Ascending aorta (tissue), 2 donors: Measurements from ENCODE around the gene TMEM187. TPM values are rescaled to one million over a fixed set of nuclear protein-coding genes. Genes with fewer than 3 reads are reported as not detected.

ENCODE experiments used
- DNase-seq, 2 donors: peaks; one replicate each; pipeline ENCODE4 v3.0.0-alpha.2; 2019; ENCODE audit warnings: low spot score in 2 of 2
- H3K27ac ChIP-seq, 2 donors: fragments of 200-600 bp; sonication (generic); one replicate each; pipeline ENCODE4 v1.5.1; 2016 to 2017; ENCODE audit warnings: mild to moderate bottlenecking in 1 of 2
- H3K27me3 ChIP-seq: fragments of 200-600 bp; sonication (generic); one replicate; pipeline ENCODE4 v1.5.1; 2017
- H3K36me3 ChIP-seq, 2 donors: fragments of 200-600 bp; sonication (generic); one replicate each; pipeline ENCODE4 v1.5.1; 2016
- H3K4me1 ChIP-seq, 2 donors: fragments of 200-600 bp; sonication (generic); one replicate each; pipeline ENCODE4 v1.5.1; 2016 to 2017; ENCODE audit warnings: mild to moderate bottlenecking in 1 of 2
- H3K4me3 ChIP-seq, 2 donors: fragments of 200-600 bp; sonication (generic); one replicate each; pipeline ENCODE4 v1.5.1; 2016 to 2017; ENCODE audit warnings: mild to moderate bottlenecking in 1 of 2
- H3K9me3 ChIP-seq, 2 donors: fragments of 200-600 bp; sonication (generic); one replicate each; pipeline ENCODE4 v1.5.1; 2016
- intact Hi-C: fragments of 100-400 bp; cut with DNase I; formaldehyde crosslinking; loops from one replicate; pipeline ENCODE4 v1.15.1; 2023
- total RNA-seq: library from RNA; depleted of rRNA; stranded (reverse); fragments of >200 nt; gene quantifications from one replicate; pipeline ENCODE4 v1.1.0, GENCODE V29; 2016
- TF ChIP-seq, protein P1 (sequence below), 3 experiments: fragments of 200-600 bp in 2 of 3; fragments of 450-650 bp in 1 of 3; sonication (generic) in 2 of 3; IDR thresholded peaks; one replicate each; pipeline ENCODE4 v1.5.1; 2016 to 2019; ENCODE audit warnings: antibody characterized with exemption in 3 of 3, mild to moderate bottlenecking in 1 of 3, moderate library complexity in 1 of 3

Gene TMEM187
- total RNA-seq, 1 donor from 2014 or later = 4.4 TPM

- H3K4me3 ChIP-seq = no peak overlapping the region
- TF ChIP-seq, protein P1, sequence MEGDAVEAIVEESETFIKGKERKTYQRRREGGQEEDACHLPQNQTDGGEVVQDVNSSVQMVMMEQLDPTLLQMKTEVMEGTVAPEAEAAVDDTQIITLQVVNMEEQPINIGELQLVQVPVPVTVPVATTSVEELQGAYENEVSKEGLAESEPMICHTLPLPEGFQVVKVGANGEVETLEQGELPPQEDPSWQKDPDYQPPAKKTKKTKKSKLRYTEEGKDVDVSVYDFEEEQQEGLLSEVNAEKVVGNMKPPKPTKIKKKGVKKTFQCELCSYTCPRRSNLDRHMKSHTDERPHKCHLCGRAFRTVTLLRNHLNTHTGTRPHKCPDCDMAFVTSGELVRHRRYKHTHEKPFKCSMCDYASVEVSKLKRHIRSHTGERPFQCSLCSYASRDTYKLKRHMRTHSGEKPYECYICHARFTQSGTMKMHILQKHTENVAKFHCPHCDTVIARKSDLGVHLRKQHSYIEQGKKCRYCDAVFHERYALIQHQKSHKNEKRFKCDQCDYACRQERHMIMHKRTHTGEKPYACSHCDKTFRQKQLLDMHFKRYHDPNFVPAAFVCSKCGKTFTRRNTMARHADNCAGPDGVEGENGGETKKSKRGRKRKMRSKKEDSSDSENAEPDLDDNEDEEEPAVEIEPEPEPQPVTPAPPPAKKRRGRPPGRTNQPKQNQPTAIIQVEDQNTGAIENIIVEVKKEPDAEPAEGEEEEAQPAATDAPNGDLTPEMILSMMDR (IDR thresholded peaks at IDR 0.05) = no peak
- H3K9me3 ChIP-seq = no peaks in the 10 kb centered on the region
- intact Hi-C loops = no loop called here
- H3K27ac ChIP-seq = no peak overlapping the region
- no peaks in the 10 kb centered on the region for H3K27me3 ChIP-seq
- no peak for DNase-seq
- H3K36me3 ChIP-seq = peaks cover 46 to 52% of the 10 kb centered on the region in 2 donors
- peaks cover 10 to 18% of the 10 kb centered on the region in 2 donors for H3K4me1 ChIP-seq
Measured at GRCh38 chrX:153964105-153964504, 8.4 kb upstream of the TMEM187 start.

DNA sequence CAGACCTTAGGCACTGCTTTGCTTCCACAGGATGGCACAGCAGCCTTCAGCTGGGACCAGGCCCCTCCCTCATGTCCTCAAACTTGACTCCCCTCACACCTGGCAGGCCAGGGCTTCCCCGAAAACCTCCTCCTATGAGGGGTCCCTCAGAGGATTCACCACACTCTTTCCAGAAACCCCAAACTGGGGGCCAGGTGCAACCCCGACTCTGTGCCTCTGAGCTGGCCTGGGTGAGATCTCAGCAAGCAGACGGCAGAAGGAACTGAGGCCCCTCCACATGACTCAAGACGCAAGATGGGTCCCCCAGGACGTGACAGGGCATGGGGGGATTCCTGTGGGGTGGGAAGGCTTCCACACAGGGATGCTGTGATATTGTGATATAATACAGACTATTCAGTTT is 7.1 kb upstream of the TMEM187 start:
- no peak overlapping the region for H3K27ac ChIP-seq

GRCh38 chrX:153966283-153966688 is 6.3 kb upstream of the TMEM187 start:
- Histone ChIP-seq H3K27me3 (no peaks in the 10 kb centered on the region), H3K4me1 (peaks cover 10 to 21% of the 10 kb centered on the region in 2 donors), H3K36me3 (peaks cover 27 to 31% of the 10 kb centered on the region in 2 donors), H3K9me3 (no peaks in the 10 kb centered on the region), H3K27ac (peak overlapping the region in 1 of 2 donors; percentile 43), H3K4me3 (peak overlapping the region in 1 of 2 donors; percentile 10)
- DNase-seq = no peak
- TF ChIP-seq, protein P1 (IDR thresholded peaks at IDR 0.05) = no peak
- intact Hi-C loops = no loop called here

More for the DNA sequence above, 7.1 kb upstream of the TMEM187 start:
- H3K36me3 ChIP-seq = peaks cover 35 to 39% of the 10 kb centered on the region in 2 donors
- DNase-seq = no peak
- no peak overlapping the region for H3K4me3 ChIP-seq
- no peaks in the 10 kb centered on the region for H3K27me3 ChIP-seq
- no peaks in the 10 kb centered on the region for H3K9me3 ChIP-seq
- peaks cover 10 to 21% of the 10 kb centered on the region in 2 donors for H3K4me1 ChIP-seq
- intact Hi-C loops = no loop called here
- TF ChIP-seq, protein P1 (IDR thresholded peaks at IDR 0.05) = no peak

GRCh38 chrX:153966841-153967535 is 5.6 kb upstream of the TMEM187 start:
- no peaks in the 10 kb centered on the region for H3K27me3 ChIP-seq
- intact Hi-C loops = no loop called here
- DNase-seq = no peak
- H3K36me3 ChIP-seq = peaks cover 19 to 24% of the 10 kb centered on the region in 2 donors
- H3K4me3 ChIP-seq = peak overlapping the region in 1 of 2 donors; percentile 10
- H3K9me3 ChIP-seq = no peaks in the 10 kb centered on the region
- TF ChIP-seq, protein P1 (IDR thresholded peaks at IDR 0.05) = no peak
- H3K27ac ChIP-seq = peak overlapping the region; percentile 10 to 43
- H3K4me1 ChIP-seq = peaks cover 10 to 21% of the 10 kb centered on the region in 2 donors

- no peak overlapping the region for H3K4me3 ChIP-seq
- no peak for DNase-seq
- H3K27me3 ChIP-seq = no peaks in the 10 kb centered on the region
- no peaks in the 10 kb centered on the region for H3K9me3 ChIP-seq
- TF ChIP-seq, protein P1 (IDR thresholded peaks at IDR 0.05) = no peak
- peaks cover 10 to 21% of the 10 kb centered on the region in 2 donors for H3K4me1 ChIP-seq
- intact Hi-C loops = no loop called here
- peak overlapping the region; percentile 10 to 98 for H3K27ac ChIP-seq
- H3K36me3 ChIP-seq = peaks cover 15 to 17% of the 10 kb centered on the region in 2 donors
Measured at GRCh38 chrX:153967536-153968224, 4.9 kb upstream of the TMEM187 start.
